ENCODE results near the gene ZNF770. TPM values are rescaled to one million over a fixed set of nuclear protein-coding genes. Genes with fewer than 3 reads are reported as not detected.
A peak's percentile ranks its signal among the peaks of the same experiment; 100 is the strongest.

The ZNF770 gene
- total RNA-seq, 1 donor = 34.7 TPM

- Histone ChIP-seq H4K20me1 (ENCODE audit: insufficient read depth, low read length) (peaks cover 8% of the 10 kb centered on the region), H3K9me3 (ENCODE audit: low read depth, low read length) (no peaks in the 10 kb centered on the region), H3K4me1 (ENCODE audit: insufficient read depth, low read length) (peaks cover 21% of the 10 kb centered on the region), H2AFZ (ENCODE audit: low read length) (peak overlapping the region; percentile 100), H3K27ac (ENCODE audit: low read depth, low read length) (peak overlapping the region; percentile 98), H3K36me3 (ENCODE audit: insufficient read depth, low read length) (peaks cover 14% of the 10 kb centered on the region), H3K27me3 (ENCODE audit: insufficient read depth, low read length) (no peaks in the 10 kb centered on the region), H3K79me2 (ENCODE audit: insufficient read depth, low read length) (peaks cover 54% of the 10 kb centered on the region), H3K4me3 (ENCODE audit: insufficient read depth, low read length) (peak overlapping the region; percentile 98), H3K4me2 (ENCODE audit: insufficient read depth, low read length) (peak overlapping the region; percentile 77)
- peak; percentile 76 for DNase-seq (ENCODE audit: insufficient read length, low spot score, missing footprints)
- TF ChIP-seq CTCF (IDR thresholded peaks at IDR 0.05; ENCODE audit: extremely low read depth, low read depth, low read length) = no peak
These were observed 469 bp downstream of the ZNF770 start for GRCh38 chr15:34987609-34988026.

GRCh38 chr15:34986771-34987480 lies 1.2 kb downstream of the ZNF770 start:
- H3K4me2 ChIP-seq (ENCODE audit: insufficient read depth, low read length) = peak overlapping the region; percentile 77
- H4K20me1 ChIP-seq (ENCODE audit: insufficient read depth, low read length) = peaks cover 8% of the 10 kb centered on the region
- no peak overlapping the region for H2AFZ ChIP-seq (ENCODE audit: low read length)
- DNase-seq (ENCODE audit: insufficient read length, low spot score, missing footprints) = peak; percentile 79
- H3K36me3 ChIP-seq (ENCODE audit: insufficient read depth, low read length) = peaks cover 17% of the 10 kb centered on the region
- H3K27ac ChIP-seq (ENCODE audit: low read depth, low read length) = peak overlapping the region; percentile 98
- peaks cover 57% of the 10 kb centered on the region for H3K79me2 ChIP-seq (ENCODE audit: insufficient read depth, low read length)
- TF ChIP-seq CTCF (IDR thresholded peaks at IDR 0.05; ENCODE audit: extremely low read depth, low read depth, low read length) = no peak
- no peaks in the 10 kb centered on the region for H3K9me3 ChIP-seq (ENCODE audit: low read depth, low read length)
- peak overlapping the region; percentile 98 for H3K4me3 ChIP-seq (ENCODE audit: insufficient read depth, low read length)
- H3K27me3 ChIP-seq (ENCODE audit: insufficient read depth, low read length) = no peaks in the 10 kb centered on the region
- peaks cover 21% of the 10 kb centered on the region for H3K4me1 ChIP-seq (ENCODE audit: insufficient read depth, low read length)

GRCh38 chr15:34986326-34986725 lies 1.8 kb downstream of the ZNF770 start:
- no peaks in the 10 kb centered on the region for H3K27me3 ChIP-seq (ENCODE audit: insufficient read depth, low read length)
- TF ChIP-seq CTCF (IDR thresholded peaks at IDR 0.05; ENCODE audit: extremely low read depth, low read depth, low read length) = no peak
- peaks cover 8% of the 10 kb centered on the region for H4K20me1 ChIP-seq (ENCODE audit: insufficient read depth, low read length)
- H3K27ac ChIP-seq (ENCODE audit: low read depth, low read length) = no peak overlapping the region
- no peak overlapping the region for H2AFZ ChIP-seq (ENCODE audit: low read length)
- peaks cover 21% of the 10 kb centered on the region for H3K4me1 ChIP-seq (ENCODE audit: insufficient read depth, low read length)
- peaks cover 17% of the 10 kb centered on the region for H3K36me3 ChIP-seq (ENCODE audit: insufficient read depth, low read length)
- peak overlapping the region; percentile 98 for H3K4me3 ChIP-seq (ENCODE audit: insufficient read depth, low read length)
- no peaks in the 10 kb centered on the region for H3K9me3 ChIP-seq (ENCODE audit: low read depth, low read length)
- no peak for DNase-seq (ENCODE audit: insufficient read length, low spot score, missing footprints)
- peaks cover 58% of the 10 kb centered on the region for H3K79me2 ChIP-seq (ENCODE audit: insufficient read depth, low read length)
- H3K4me2 ChIP-seq (ENCODE audit: insufficient read depth, low read length) = peak overlapping the region; percentile 77

GRCh38 chr15:34984889-34985630 lies 3.0 kb downstream of the ZNF770 start:
- TF ChIP-seq CTCF (IDR thresholded peaks at IDR 0.05; ENCODE audit: extremely low read depth, low read depth, low read length) = no peak
- peaks cover 17% of the 10 kb centered on the region for H3K36me3 ChIP-seq (ENCODE audit: insufficient read depth, low read length)
- peaks cover 21% of the 10 kb centered on the region for H3K4me1 ChIP-seq (ENCODE audit: insufficient read depth, low read length)
- no peak for DNase-seq (ENCODE audit: insufficient read length, low spot score, missing footprints)
- peaks cover 59% of the 10 kb centered on the region for H3K79me2 ChIP-seq (ENCODE audit: insufficient read depth, low read length)
- H3K4me3 ChIP-seq (ENCODE audit: insufficient read depth, low read length) = no peak overlapping the region
- no peaks in the 10 kb centered on the region for H3K27me3 ChIP-seq (ENCODE audit: insufficient read depth, low read length)
- peak overlapping the region; percentile 30 for H3K4me2 ChIP-seq (ENCODE audit: insufficient read depth, low read length)
- H3K9me3 ChIP-seq (ENCODE audit: low read depth, low read length) = no peaks in the 10 kb centered on the region
- H3K27ac ChIP-seq (ENCODE audit: low read depth, low read length) = no peak overlapping the region
- no peak overlapping the region for H2AFZ ChIP-seq (ENCODE audit: low read length)
- H4K20me1 ChIP-seq (ENCODE audit: insufficient read depth, low read length) = peaks cover 8% of the 10 kb centered on the region

Measured in osteoblast (primary cell).